HT1080 (cell line): ENCODE results near the gene CCDC152. TPM values are rescaled to one million over a fixed set of nuclear protein-coding genes. Genes with fewer than 3 reads are reported as not detected.
"Not testable (repeated sequence)": the region's sequence is repeated elsewhere in the genome, so short reads cannot be mapped to it uniquely, and the experiment has no call there.

Experiments used
- DNase-seq: peaks from one replicate; pipeline ENCODE4 v3.0.0-alpha.2; 2015; ENCODE audit warnings: low read depth
- polyA plus RNA-seq, 2 experiments: library from polyadenylated mRNA; depleted of rRNA; stranded (reverse); fragments of >200 nt; gene quantifications; 2 replicates each; pipeline ENCODE4 v1.2.3, GENCODE V29; 2015
- total RNA-seq: library from RNA; depleted of rRNA; stranded (reverse); fragments of >200 nt; shearing (Covaris generic); gene quantifications from 2 replicates; pipeline ENCODE4 v1.2.3, GENCODE V29; 2014; rRNA removed

CCDC152 gene, protein sequence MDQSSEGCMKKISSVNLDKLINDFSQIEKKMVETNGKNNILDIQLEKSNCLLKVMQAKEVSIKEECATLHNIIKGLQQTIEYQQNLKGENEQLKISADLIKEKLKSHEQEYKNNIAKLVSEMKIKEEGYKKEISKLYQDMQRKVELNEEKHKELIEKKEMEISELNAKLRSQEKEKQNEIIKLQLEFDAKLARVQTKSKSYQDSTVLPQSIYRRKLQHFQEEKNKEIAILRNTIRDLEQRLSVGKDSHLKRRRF
- total RNA-seq = 0.03 TPM in 1 of 2 replicates, not detected in the other
- polyA plus RNA-seq (2015; cell fraction: cytosol; rRNA removed) = 0.31 TPM in 1 of 2 replicates, not detected in the other
- 0.04 TPM in 1 of 2 replicates, not detected in the other for polyA plus RNA-seq (2015; cell fraction: nucleus; rRNA removed)

DNA sequence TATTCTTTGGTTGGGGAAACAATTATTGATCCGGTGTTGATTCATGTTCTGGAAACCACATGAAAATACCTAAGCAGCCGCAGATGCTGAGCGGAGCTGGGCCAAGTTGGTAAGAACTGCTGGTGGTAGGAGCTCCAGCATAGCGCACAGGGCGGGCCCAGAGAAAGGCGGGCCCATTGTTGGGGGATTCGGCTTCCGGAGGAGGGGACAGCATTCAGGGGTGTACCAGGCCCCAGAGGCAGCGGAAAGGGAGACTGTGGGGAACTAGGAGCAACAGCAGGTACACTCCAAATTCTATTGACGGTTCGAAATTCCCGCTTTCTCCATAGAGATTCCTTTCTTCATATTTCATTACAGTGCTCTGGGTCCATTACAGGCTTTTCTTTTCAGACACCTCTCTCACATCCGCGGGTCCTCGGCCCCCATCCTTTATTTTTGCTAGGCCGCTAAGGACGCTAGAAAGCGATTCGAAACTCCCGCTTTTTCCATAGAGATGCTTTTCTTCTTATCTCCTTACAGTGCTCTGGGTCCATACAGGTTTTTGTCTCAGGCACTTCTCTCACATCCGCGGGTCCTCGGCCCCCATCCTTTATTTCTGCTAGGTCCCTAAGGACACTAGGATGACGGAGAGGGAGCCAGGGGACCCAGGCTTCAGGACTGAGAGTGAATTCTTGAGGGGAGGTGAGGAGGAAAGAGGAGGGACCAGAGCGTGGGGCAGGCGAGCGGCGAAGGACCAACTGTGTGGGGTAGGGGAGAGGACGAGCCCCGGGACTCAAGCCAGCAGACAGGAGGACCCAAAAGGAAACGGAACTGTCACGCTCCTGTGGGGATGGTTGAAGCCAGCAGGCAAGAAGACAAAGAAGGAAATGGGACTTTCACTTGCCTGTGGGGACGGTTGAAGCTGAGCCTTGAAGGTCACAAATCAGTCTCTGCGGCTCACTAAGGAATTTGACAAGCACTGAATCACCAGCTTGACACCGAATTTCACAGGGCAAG lies at the start of gene CCDC152:
Gene CCDC152, plus strand, starts transcription at position 213 of the 996 bp plus-strand sequence. CDS start 2,304 bp downstream, outside the sequence.
- DNase-seq = peak; percentile 46

DNA sequence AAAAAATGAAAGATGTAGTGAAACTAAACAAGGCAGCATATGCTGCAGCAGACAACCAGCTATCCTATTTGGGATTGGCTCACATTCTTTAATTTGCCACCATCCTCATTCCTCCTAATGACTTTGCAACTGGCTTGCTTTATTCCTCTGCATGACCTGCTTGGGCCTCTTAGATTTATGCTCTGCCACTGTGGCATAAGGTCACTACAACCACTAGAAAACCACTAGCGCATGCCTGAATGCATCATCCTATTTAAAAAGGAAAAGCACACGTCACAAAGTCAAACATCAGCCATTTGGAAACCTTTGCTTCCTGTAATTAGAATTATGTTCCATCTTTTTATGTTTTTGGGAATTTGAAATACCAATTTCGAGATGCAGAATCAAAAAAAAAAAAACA lies 40.8 kb upstream of the CCDC152 start:
- peak; percentile 41 for DNase-seq

- peak; percentile 85 for DNase-seq
Observed at GRCh38 chr5:42718591-42718990, 38.0 kb upstream of the CCDC152 start.

DNA sequence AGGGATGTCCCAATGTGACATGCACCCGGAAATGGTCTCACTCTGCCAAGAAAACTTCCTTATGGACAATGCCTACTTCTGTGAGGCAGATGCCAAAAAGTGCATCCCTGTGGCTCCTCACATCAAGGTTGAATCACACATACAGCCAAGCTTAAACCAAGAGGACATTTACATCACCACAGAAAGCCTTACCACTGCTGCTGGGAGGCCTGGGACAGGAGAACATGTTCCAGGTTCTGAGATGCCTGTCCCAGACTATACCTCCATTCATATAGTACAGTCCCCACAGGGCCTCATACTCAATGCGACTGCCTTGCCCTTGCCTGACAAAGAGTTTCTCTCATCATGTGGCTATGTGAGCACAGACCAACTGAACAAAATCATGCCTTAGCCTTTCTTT lies 37.6 kb upstream of the CCDC152 start:
- DNase-seq = no peak

- DNase-seq = no peak
Observed at GRCh38 chr5:42720251-42720650, 36.4 kb upstream of the CCDC152 start.

GRCh38 chr5:42721484-42721883 lies 35.1 kb upstream of the CCDC152 start:
- no peak for DNase-seq

DNA sequence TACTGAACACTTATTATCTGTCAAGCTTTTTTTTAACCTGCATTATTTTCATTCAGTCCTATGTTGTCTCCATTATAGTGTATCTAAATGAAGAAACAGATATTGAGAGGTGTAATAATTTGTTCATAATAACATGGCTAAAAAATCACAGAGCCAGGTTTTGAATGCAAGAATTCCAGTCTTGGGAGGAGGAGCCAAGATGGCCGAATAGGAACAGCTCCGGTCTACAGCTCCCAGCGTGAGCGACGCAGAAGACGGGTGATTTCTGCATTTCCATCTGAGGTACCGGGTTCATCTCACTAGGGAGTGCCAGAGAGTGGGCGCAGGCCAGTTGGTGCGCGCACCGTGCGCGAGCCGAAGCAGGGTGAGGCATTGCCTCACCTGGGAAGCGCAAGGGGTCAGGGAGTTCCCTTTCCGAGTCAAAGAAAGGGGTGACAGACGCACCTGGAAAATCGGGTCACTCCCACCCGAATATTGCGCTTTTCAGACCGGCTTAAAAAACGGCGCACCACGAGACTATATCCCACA lies 22.0 kb upstream of the CCDC152 start:
- DNase-seq = not testable (repeated sequence)

GRCh38 chr5:42740920-42741319 lies 15.7 kb upstream of the CCDC152 start:
- no peak for DNase-seq

GRCh38 chr5:42745426-42745825 lies 11.2 kb upstream of the CCDC152 start:
- peak; percentile 29 for DNase-seq

DNA sequence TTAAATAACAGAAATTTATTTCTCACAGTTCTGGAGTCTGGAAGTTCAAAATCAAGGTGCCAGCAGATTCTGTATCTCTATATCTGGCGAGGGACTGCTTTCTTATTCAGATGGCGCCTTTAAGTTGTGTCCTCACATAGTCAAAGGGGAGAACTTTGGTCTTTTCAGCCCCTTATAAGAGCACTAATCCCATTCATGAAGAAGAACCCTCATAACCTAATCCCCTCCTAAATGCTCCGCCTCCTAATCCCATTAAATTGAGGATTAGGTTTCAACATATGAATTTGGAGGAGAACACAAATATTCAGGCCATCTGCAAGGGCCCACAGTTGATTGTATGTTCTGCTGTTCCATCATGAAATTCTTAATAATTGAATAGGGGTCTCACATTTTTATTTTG lies 10.8 kb upstream of the CCDC152 start:
- DNase-seq = no peak

- DNase-seq = no peak
Observed at GRCh38 chr5:42749020-42749419, 7.6 kb upstream of the CCDC152 start.

DNA sequence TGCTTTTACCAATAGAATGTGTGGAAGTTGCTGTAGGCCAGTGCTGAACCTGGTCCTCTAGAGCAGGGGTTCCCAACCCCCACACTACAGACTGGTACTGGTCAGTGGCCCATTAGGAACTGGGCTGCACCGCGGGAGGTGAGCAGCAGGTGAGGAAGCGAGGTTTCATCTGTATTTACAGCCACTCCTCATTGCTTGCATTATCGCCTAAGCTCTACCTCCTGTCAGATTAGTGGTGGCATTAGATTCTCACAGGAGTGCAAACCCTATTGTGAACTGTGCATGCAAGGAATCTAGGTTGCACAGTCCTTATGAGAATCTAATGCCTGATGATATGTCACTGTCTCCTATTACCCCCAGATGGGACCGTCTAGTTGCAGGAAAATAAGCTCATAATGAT lies 6.1 kb upstream of the CCDC152 start:
- no peak for DNase-seq

GRCh38 chr5:42751044-42751443 lies 5.6 kb upstream of the CCDC152 start:
- DNase-seq = no peak

GRCh38 chr5:42753099-42753498 lies 3.5 kb upstream of the CCDC152 start:
- no peak for DNase-seq

DNA sequence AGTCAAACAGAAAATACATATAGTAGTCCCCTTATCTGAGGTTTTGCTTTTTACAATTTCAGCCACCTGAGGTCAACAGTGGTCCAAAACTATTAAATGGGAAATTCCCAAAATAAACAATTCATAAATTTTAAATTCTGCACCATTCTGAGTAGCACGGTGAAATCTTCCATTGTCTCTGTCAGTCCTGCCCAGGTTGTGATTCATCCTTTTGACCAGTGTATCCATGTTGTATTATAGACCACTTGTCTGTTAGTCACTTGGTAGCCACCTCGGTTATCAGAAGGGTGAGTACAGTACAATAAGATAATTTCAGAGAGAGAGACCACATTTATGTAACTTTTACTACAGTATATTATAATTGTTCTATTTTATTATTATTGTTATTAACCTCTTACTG lies 2.8 kb downstream of the CCDC152 start:
- DNase-seq = peak; percentile 66

GRCh38 chr5:42760426-42760825 lies 3.8 kb downstream of the CCDC152 start:
- DNase-seq = no peak

DNA sequence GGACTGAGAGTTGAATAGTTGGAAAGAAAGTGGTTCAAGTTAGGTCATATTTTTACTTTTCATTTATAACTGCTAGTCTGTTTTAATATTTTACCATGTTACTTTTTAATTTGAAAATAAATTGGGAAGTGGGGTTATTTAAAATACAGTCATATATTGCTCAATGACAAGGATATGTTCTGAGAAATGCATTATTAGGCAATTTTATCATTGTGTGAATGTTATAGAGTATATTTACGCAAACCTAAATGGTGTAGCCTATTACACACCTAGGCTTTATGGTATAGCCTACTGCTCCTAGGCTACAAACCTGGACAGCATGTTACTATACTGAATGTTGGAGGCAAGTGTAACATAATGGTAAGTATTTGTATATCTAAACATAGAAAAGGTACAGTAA lies 5.2 kb downstream of the CCDC152 start:
- DNase-seq = no peak

DNA sequence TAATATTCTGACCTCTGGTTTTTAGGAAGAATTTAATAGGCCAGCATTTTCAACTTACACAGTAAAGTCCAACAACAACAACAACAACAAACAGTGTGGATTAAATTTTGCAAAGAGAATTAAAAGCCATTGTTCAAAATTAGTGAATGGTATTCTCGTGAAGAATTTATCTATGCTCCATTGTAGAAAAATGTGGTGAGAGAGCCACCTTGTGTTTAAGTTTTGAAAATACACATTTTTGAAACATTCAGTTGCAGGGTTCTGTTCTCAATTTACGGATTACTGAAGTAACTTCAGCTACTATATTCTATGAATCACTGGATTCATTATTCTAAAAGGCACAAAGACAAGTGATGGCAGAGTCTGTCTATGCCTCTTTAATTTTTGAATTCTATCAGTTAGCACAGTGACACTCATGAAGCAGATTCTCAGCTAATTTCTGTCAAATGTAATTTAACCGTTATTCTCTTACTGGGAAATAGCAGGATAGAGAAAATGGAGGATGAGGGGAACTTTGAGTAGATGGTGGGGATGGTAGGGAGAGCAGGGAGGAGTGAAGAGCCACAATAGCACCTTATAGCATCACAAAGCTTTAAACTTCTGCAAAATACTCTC lies 11.0 kb downstream of the CCDC152 start:
- peak; percentile 18 for DNase-seq

DNA sequence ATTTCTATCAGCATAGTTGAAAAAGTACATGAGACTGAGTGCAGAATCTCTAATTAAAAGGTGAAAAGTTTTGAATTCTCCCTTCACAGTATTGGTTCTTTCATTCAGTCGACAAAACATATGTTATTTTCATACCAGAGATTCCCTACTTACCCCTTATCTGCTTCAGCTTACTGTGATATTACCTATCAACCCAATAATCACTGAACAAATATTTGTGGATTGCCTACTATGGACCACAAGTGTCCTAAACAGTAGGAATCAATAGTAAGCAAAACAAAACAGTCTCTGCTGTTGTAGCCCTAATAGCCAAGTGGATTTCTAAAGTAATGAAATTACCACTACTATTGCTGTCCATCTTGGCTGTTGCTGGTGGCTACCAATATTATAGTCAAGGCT lies 11.5 kb downstream of the CCDC152 start:
- no peak for DNase-seq

DNA sequence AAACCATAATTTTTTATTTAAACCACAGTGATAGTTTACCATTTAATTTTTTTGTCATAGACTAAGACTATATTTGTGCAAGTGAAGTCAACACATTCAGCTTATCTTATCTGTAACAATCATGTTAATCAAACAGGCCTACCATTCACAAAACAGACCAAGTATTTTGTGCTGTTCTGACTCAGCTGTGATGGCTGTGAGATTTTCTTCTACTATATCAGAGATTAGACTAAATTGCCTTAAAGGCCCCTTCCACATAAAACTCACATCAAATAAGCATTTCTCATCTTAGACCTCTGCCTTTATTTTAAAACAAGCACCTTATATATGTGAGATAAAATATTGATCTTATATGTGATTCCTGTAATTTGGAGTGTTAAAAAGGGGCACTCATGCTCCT lies 13.4 kb downstream of the CCDC152 start:
- DNase-seq = no peak

GRCh38 chr5:42772265-42772993 lies 15.8 kb downstream of the CCDC152 start:
- DNase-seq = no peak
